K562 (cell line): ENCODE measurements around the gene AUNIP. TPM values are rescaled to one million over a fixed set of nuclear protein-coding genes. Genes with fewer than 3 reads are reported as not detected.
A peak's percentile ranks its signal among the peaks of the same experiment; 100 is the strongest.

Source experiments
- ADNP ChIP-seq: fragments of 200-800 bp; sonication (Bioruptor generic); IDR thresholded peaks from 2 replicates; pipeline ENCODE4 v1.6.1; 2016; ENCODE audit warnings: missing genetic modification characterization, missing compliant biosample characterization
- ARID2 ChIP-seq: fragments of 450-650 bp; IDR thresholded peaks from 2 replicates; pipeline ENCODE4 v1.6.1; 2017; ENCODE audit warnings: antibody characterized with exemption, mild to moderate bottlenecking
- ASH1L ChIP-seq: fragments of 450-650 bp; IDR thresholded peaks from 2 replicates; pipeline ENCODE4 v1.6.1; 2018; ENCODE audit warnings: borderline replicate concordance, mild to moderate bottlenecking, low read depth; ENCODE audit not compliant: partially characterized antibody
- BRD9 ChIP-seq: fragments of 450-650 bp; IDR thresholded peaks from 2 replicates; pipeline ENCODE4 v1.6.1; 2018; ENCODE audit warnings: low read depth; ENCODE audit not compliant: partially characterized antibody
- CC2D1A ChIP-seq: fragments of 450-650 bp; IDR thresholded peaks from 2 replicates; pipeline ENCODE4 v1.6.1; 2017; ENCODE audit warnings: mild to moderate bottlenecking
- CXXC5 ChIP-seq: fragments of 250-450 bp; sonication (Bioruptor Pico); IDR thresholded peaks from 2 replicates; pipeline ENCODE4 v1.8.0; 2022; ENCODE audit warnings: inconsistent platforms, mild to moderate bottlenecking, moderate library complexity
- ELF1 ChIP-seq: fragments of 200-800 bp; sonication (Bioruptor generic); IDR thresholded peaks from 2 replicates; pipeline ENCODE4 v1.6.1; 2016; ENCODE audit warnings: missing genetic modification characterization, missing compliant biosample characterization
- ETV5 ChIP-seq: sonication (generic); formaldehyde crosslinking; IDR thresholded peaks from 2 replicates; pipeline ENCODE4 v1.4.0; 2020; ENCODE audit warnings: low read depth, mild to moderate bottlenecking, missing genetic modification reagents
- HNRNPUL1 ChIP-seq: fragments of 200-400 bp; formaldehyde crosslinking; IDR thresholded peaks from 2 replicates; pipeline ENCODE4 v1.6.1; 2017; ENCODE audit warnings: low read length
- JUND ChIP-seq, 2 experiments: IDR thresholded peaks; 2 replicates in 1 of 2; 3 replicates in 1 of 2; pipeline ENCODE4 v1.6.1; 2011; ENCODE audit warnings: borderline replicate concordance in 2 of 2, low read depth in 2 of 2, low read length in 2 of 2, improper control_type of control experiment in 1 of 2, missing biosample characterization in 1 of 2, missing genetic modification characterization in 1 of 2, missing genetic modification reagents in 1 of 2
- KDM1A ChIP-seq, 2 experiments: fragments of 450-650 bp; IDR thresholded peaks; 2 replicates each; pipeline ENCODE4 v1.6.1; 2016; ENCODE audit warnings: mild to moderate bottlenecking in 2 of 2
- NRF1 ChIP-seq, 2 experiments: fragments of 450-650 bp; IDR thresholded peaks in 1 of 2; conservative IDR thresholded peaks in 1 of 2; 2 replicates each; pipeline ENCODE4 v1.6.1; 2014; ENCODE audit warnings: mild to moderate bottlenecking in 2 of 2
- TBL1XR1 ChIP-seq, 2 experiments: IDR thresholded peaks; 2 replicates each; pipeline ENCODE4 v1.6.1; 2012; ENCODE audit warnings: improper control_type of control experiment in 2 of 2, low read length in 2 of 2, mild to moderate bottlenecking in 1 of 2
- ZNF140 ChIP-seq: fragments of 250-450 bp; sonication (Bioruptor Pico); IDR thresholded peaks from 2 replicates; pipeline ENCODE4 v1.8.0; 2021; ENCODE audit warnings: moderate library complexity, mild to moderate bottlenecking, inconsistent platforms
- polyA plus RNA-seq, 8 experiments: library from polyadenylated mRNA; depleted of rRNA in 4 of 8; stranded (reverse) in 5 of 8; unstranded in 3 of 8; fragments of >200 nt; fragmentation: Nextera tagmentation in 2 of 8; fragmentation: Illumina TruSeq in 1 of 8; extraction: Ambion mirVana in 2 of 8; extraction: Trizol in 1 of 8; gene quantifications; 2 replicates each; pipeline versions ENCODE4 v1.2.1 to v1.2.3, GENCODE V29; 2011 to 2014; ENCODE audit warnings: inconsistent platforms in 1 of 8, missing spikeins in 1 of 8
- total RNA-seq, 7 experiments: library from RNA; depleted of rRNA in 6 of 7; stranded (reverse); fragments of >200 nt in 6 of 7; fragmentation: Illumina TruSeq in 2 of 7; extraction: Trizol in 2 of 7; gene quantifications; 2 replicates each; pipeline versions ENCODE4 v1.2.1 to v1.2.3, GENCODE V29; 2011 to 2021; ENCODE audit warnings: low replicate concordance in 1 of 7
- TF ChIP-seq, protein P1 (sequence below): fragments of 250-450 bp; sonication (Bioruptor Pico); IDR thresholded peaks from 2 replicates; pipeline ENCODE4 v1.5.0; 2021
- TF ChIP-seq, protein P2 (sequence below): fragments of 450-650 bp; IDR thresholded peaks from 2 replicates; pipeline ENCODE4 v1.6.1; 2017; ENCODE audit warnings: antibody characterized with exemption, mild to moderate bottlenecking

The AUNIP gene
- total and polyA plus RNA-seq, 9 of the 15 experiments (the other 6 are each of a cell fraction or from before 2014, with no cell fraction given) = 12.1 to 53.8 (median 47.1) TPM

- TF ChIP-seq ETV5 (0 out of 2 replicates have a peak, but pooled peaks have one; percentile 64), KDM1A (IDR thresholded peaks at IDR 0.05) (peak; percentile 24 to 72; a peak in 3 of 4 replicates), TBL1XR1 (IDR thresholded peaks at IDR 0.05; ENCODE audit: low read length in 2 of 2) (peak in 1 of 2 experiments; percentile 56; a peak in 1 of 4 replicates), ADNP (tag) (no peak), ARID2 (peak; percentile 84), CXXC5 (CRISPR knock-in tag) (peak; percentile 12; the same call in 1 of the 2 replicates), ASH1L (no peak), JUND (IDR thresholded peaks at IDR 0.05; ENCODE audit: borderline replicate concordance, low read depth, low read length) (no peak), JUND (tag; IDR thresholded peaks at IDR 0.05; ENCODE audit: borderline replicate concordance, low read depth, low read length) (no peak), BRD9 (no peak), ELF1 (tag) (peak; percentile 57; the same call in 1 of the 2 replicates), CC2D1A (peak; percentile 56; the same call in 1 of the 2 replicates), HNRNPUL1 (no peak), NRF1 (conservative IDR thresholded peaks at IDR 0.05 in 1 of 2, IDR thresholded peaks at IDR 0.05 in 1 of 2) (peak; percentile 22 to 27; a peak in 1 of 4 replicates), ZNF140 (CRISPR knock-in tag) (no peak)
- TF ChIP-seq, protein P1, sequence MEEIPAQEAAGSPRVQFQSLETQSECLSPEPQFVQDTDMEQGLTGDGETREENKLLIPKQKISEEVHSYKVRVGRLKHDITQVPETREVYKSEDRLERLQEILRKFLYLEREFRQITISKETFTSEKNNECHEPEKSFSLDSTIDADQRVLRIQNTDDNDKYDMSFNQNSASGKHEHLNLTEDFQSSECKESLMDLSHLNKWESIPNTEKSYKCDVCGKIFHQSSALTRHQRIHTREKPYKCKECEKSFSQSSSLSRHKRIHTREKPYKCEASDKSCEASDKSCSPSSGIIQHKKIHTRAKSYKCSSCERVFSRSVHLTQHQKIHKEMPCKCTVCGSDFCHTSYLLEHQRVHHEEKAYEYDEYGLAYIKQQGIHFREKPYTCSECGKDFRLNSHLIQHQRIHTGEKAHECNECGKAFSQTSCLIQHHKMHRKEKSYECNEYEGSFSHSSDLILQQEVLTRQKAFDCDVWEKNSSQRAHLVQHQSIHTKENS = no peak
- TF ChIP-seq, protein P2, sequence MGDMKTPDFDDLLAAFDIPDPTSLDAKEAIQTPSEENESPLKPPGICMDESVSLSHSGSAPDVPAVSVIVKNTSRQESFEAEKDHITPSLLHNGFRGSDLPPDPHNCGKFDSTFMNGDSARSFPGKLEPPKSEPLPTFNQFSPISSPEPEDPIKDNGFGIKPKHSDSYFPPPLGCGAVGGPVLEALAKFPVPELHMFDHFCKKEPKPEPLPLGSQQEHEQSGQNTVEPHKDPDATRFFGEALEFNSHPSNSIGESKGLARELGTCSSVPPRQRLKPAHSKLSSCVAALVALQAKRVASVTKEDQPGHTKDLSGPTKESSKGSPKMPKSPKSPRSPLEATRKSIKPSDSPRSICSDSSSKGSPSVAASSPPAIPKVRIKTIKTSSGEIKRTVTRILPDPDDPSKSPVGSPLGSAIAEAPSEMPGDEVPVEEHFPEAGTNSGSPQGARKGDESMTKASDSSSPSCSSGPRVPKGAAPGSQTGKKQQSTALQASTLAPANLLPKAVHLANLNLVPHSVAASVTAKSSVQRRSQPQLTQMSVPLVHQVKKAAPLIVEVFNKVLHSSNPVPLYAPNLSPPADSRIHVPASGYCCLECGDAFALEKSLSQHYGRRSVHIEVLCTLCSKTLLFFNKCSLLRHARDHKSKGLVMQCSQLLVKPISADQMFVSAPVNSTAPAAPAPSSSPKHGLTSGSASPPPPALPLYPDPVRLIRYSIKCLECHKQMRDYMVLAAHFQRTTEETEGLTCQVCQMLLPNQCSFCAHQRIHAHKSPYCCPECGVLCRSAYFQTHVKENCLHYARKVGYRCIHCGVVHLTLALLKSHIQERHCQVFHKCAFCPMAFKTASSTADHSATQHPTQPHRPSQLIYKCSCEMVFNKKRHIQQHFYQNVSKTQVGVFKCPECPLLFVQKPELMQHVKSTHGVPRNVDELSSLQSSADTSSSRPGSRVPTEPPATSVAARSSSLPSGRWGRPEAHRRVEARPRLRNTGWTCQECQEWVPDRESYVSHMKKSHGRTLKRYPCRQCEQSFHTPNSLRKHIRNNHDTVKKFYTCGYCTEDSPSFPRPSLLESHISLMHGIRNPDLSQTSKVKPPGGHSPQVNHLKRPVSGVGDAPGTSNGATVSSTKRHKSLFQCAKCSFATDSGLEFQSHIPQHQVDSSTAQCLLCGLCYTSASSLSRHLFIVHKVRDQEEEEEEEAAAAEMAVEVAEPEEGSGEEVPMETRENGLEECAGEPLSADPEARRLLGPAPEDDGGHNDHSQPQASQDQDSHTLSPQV = no peak
Observed at GRCh38 chr1:25796811-25797458, 62.3 kb downstream of the AUNIP start (continued).
